Muscle layer of duodenum (tissue), 2 donors: Measurements from ENCODE around the gene RHBDD1.

ENCODE experiments used
- H3K27ac ChIP-seq: one replicate; pipeline ENCODE4 v1.7.0; 2013; ENCODE audit warnings: mild to moderate bottlenecking, low read length
- H3K27me3 ChIP-seq: one replicate; pipeline ENCODE4 v1.7.0; 2013; ENCODE audit warnings: low read depth, mild to moderate bottlenecking, control low read depth, low read length
- H3K36me3 ChIP-seq, 2 donors: one replicate each; pipeline ENCODE4 v1.7.0; 2013; ENCODE audit warnings: low read length in 2 of 2, control low read depth in 1 of 2, mild to moderate bottlenecking in 1 of 2; ENCODE audit not compliant: insufficient read depth in 2 of 2, control insufficient read depth in 1 of 2
- H3K4me1 ChIP-seq, 2 donors: one replicate each; pipeline ENCODE4 v1.7.0; 2013; ENCODE audit warnings: low read length in 2 of 2, mild to moderate bottlenecking in 2 of 2, control low read depth in 1 of 2, moderate library complexity in 1 of 2; ENCODE audit not compliant: insufficient read depth in 2 of 2, control insufficient read depth in 1 of 2
- H3K4me3 ChIP-seq, 2 donors: one replicate each; pipeline ENCODE4 v1.7.0; 2013; ENCODE audit warnings: low read length in 2 of 2, low read depth in 1 of 2, mild to moderate bottlenecking in 1 of 2
- H3K9me3 ChIP-seq, 2 donors: one replicate each; pipeline ENCODE4 v1.7.0; 2013; ENCODE audit warnings: low read length in 2 of 2, control low read depth in 1 of 2, mild to moderate bottlenecking in 1 of 2; ENCODE audit not compliant: control insufficient read depth in 1 of 2
- donor health status: healthy.

The RHBDD1 gene

DNA sequence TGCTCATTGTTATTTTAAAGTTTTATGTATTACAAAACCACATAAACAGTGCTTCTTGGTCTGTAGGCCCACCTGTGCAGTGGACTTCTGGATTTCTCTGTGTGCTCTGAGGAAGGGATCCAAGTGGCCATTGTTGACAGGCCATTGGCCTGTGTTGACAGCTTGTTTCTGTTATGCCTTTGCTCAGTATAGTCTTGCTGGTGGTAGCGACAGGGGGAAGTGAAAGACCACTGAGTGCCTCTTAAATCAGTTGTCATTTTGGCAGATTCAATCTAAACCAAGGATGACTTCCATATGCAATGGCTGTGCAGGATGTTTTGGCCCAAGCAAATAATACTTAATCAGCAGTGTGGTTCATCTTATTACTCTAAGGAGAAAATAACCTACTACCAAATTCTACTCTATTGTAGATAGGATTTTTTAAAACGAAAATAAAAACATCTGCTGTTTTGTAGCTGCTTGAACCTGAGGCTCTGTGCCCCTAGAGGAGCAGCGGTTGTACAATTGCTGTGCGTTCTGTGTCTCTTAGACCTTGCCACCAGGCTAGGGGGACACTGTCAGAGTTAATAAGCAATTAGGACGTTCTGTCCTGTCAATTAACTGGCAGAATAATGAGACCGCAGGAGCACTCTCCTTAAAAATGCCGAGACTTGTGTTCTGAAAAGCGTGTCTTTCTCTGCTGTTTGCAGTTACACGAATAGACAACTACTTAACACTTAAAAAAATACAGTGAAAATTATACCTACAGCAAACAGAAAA, 108.2 kb downstream of the RHBDD1 start:
- H3K9me3 ChIP-seq = peaks cover 0 to 3% of the 10 kb centered on the region in 2 donors
- H3K4me3 ChIP-seq = no peak overlapping the region
- H3K4me1 ChIP-seq = no peaks in the 10 kb centered on the region
- no peak overlapping the region for H3K27ac ChIP-seq
- H3K36me3 ChIP-seq = no peaks in the 10 kb centered on the region
- H3K27me3 ChIP-seq = no peaks in the 10 kb centered on the region

DNA sequence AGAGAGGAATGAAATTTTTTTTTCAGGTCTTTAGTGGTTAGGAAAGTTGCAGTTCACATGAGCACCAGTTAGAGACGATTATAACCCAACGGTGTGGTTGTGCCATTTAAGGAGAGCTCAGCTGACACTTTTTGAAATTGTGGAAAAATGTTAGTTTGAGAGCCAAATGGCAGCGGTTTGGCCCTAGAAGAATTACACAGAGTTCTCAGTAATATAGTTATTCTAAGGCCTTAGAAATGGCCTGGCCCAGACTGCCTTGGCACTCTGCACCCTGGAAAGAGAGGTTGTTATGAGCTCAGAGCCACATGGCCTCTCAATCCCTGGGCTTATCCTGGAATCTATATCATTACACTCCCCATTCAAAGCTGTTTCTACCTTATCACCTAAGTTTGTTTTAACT, 117.4 kb downstream of the RHBDD1 start:
- no peaks in the 10 kb centered on the region for H3K36me3 ChIP-seq
- no peak overlapping the region for H3K27ac ChIP-seq
- H3K4me1 ChIP-seq = no peaks in the 10 kb centered on the region
- H3K9me3 ChIP-seq = no peaks in the 10 kb centered on the region
- H3K27me3 ChIP-seq = no peaks in the 10 kb centered on the region
- H3K4me3 ChIP-seq = no peak overlapping the region

DNA sequence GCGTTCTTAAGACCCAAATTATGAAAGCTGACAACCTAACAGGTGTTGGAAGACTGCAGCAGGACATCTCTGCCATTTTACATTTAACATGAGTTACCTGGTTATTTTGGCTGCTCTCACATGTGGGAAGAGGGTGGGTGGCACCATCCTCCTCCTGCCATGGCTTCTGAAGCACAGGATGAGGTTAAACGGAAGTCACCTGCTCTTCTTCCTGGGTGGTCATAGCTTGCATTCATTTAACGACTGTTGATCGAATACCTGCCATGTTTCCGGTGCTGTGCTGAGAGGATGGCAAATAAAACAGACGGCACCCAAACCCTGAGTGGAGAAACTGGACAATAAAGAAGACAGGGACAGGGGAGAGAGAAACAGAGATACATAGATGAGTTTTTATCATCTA, 118.0 kb downstream of the RHBDD1 start:
- H3K4me1 ChIP-seq = no peaks in the 10 kb centered on the region
- H3K27ac ChIP-seq = no peak overlapping the region
- H3K9me3 ChIP-seq = peaks cover 0 to 1% of the 10 kb centered on the region in 2 donors
- H3K4me3 ChIP-seq = no peak overlapping the region
- no peaks in the 10 kb centered on the region for H3K36me3 ChIP-seq
- no peaks in the 10 kb centered on the region for H3K27me3 ChIP-seq

DNA sequence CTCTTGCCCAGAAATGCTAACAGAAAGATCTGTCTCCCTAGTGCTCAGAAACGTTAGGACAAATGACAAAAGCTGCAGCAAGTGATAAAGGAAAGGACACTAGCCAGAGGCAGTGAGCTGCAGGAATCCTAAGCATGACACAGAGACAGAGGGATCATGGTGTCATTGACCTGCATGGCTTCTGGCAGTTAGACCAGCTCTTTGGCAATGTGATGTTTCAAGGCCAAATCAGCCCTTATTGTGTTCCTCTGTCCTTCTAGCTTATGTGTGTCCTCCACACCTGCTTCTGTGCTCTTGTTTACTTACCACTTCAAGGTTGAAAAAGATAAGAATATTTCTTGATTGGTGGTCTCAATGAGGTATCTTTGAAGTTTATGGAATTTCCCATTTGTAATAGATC, 120.8 kb downstream of the RHBDD1 start:
- H3K4me3 ChIP-seq = no peak overlapping the region
- H3K4me1 ChIP-seq = no peaks in the 10 kb centered on the region
- peaks cover 0 to 4% of the 10 kb centered on the region in 2 donors for H3K9me3 ChIP-seq
- H3K27ac ChIP-seq = no peak overlapping the region
- no peaks in the 10 kb centered on the region for H3K36me3 ChIP-seq
- no peaks in the 10 kb centered on the region for H3K27me3 ChIP-seq

DNA sequence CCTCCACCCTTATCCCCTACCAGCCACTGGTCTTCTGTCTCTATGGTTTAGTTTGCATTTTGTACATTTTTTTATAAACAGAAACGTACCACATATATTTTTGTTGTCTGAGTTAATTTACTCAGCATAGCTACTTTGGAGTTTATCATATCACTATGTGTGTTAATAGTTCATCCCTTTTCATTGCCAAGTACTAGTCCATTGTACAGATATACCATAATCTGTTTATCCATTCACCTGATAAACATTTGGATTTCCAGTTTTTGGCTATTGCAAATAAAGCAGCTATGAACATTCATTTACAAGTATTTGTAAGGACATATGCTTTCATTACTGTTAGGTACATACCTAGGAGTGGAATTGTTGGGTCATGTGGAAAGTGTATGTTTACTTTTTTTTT, 123.6 kb downstream of the RHBDD1 start:
- H3K27ac ChIP-seq = no peak overlapping the region
- H3K4me1 ChIP-seq = no peaks in the 10 kb centered on the region
- H3K36me3 ChIP-seq = no peaks in the 10 kb centered on the region
- peaks cover 0 to 4% of the 10 kb centered on the region in 2 donors for H3K9me3 ChIP-seq
- H3K4me3 ChIP-seq = no peak overlapping the region
- H3K27me3 ChIP-seq = no peaks in the 10 kb centered on the region

DNA sequence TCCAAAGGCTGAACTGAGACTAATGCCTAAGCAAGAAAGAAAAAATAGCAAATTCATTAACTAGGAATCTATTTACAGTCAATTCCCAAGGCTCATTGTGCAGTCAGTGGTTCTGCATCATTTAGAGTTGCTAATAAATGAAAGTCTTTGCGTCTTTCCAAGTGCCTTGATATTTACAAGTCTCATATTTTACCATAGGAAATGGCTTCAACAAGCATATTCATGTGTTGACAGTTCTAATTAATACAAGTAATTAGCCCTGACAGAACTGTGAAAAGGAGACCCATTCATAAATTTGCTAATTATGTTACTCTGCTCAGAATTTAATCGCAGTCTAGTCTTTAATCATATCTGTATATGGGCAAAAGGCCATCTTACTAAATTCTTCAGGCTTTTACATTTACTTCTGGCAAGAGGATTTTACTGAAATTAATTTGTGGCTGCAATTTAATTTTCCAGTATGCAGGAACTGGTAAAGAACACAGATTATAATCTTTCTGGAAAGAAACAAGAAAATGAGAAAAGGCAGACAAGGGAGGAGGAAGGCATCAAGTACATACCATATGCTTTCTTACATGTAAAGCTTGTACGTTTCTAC, 126.4 kb downstream of the RHBDD1 start:
- Histone ChIP-seq H3K4me3 (no peak overlapping the region), H3K27ac (no peak overlapping the region), H3K4me1 (no peaks in the 10 kb centered on the region), H3K36me3 (no peaks in the 10 kb centered on the region), H3K27me3 (no peaks in the 10 kb centered on the region), H3K9me3 (peaks cover 0 to 4% of the 10 kb centered on the region in 2 donors)

DNA sequence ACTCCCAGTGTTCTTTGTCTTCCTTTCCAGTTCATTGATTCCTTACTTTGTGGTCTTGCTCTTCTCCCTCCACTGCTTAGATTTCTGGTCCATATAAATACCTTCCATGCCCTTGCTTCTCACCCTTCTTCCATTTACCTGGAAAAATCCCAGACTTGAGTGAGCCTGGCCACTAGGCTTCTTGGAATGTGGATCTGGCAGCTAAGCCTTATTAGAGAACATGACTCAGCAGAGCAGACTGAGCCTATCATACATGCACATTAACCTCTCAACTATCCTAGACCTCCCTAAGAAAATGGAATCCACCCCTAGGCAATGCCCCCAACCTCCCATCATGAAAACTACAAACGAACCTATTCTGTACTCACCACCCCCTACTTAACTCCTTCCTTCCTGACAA, 127.7 kb downstream of the RHBDD1 start:
- Histone ChIP-seq H3K4me3 (no peak overlapping the region), H3K27me3 (no peaks in the 10 kb centered on the region), H3K9me3 (peaks cover 0 to 4% of the 10 kb centered on the region in 2 donors), H3K36me3 (no peaks in the 10 kb centered on the region), H3K27ac (no peak overlapping the region), H3K4me1 (no peaks in the 10 kb centered on the region)

DNA sequence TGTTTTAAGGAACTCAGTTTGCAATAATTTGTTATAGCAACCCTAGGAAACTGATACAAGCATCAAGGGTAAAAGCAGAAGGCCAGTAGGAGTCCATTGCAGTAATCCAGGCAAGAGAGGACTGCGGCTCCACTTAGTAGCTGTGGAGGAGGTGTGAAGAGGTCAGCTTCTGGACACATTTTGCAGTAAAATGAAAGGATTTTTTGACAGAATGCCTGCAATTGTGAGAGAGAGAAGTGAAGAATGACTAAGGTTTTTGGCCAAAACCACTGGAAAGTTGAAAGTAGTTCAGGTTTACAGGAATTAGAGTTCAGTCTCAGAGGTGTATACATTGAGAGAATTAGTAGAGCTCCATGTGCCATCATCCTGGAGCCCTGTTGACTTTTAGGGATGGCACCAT, 129.5 kb downstream of the RHBDD1 start:
- no peaks in the 10 kb centered on the region for H3K9me3 ChIP-seq
- no peak overlapping the region for H3K4me3 ChIP-seq

DNA sequence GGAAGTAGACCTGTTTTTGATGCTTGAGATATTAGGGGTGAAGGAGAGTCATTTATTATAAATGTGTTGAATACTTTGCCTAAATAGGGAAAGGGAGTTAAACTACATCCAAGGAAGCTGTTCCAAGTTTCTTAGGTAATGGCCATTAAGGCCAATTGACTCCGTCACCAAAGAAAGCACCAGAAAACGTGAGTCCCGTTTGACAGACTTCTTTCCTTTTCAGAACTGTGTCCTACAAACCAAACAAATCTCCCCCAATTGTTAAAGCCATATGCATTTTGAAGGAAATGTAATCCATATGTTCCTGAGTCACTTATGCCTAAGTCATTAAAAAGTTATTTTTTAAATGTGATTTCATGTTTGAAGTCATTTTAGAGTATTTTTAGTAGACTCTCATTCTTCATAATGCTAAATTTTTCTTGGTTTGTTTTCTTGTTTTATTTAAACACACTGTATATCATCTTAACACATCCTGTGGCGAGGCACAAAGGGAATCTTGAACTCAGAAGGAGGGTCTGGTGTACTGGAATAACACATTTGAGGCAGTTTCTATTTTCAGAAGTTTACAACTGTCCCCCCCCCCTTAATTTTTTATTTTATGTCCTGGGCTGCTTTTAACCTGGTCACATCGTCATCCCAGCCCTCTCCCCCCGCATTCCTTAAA, 133.7 kb downstream of the RHBDD1 start:
- H3K9me3 ChIP-seq = no peaks in the 10 kb centered on the region
- no peaks in the 10 kb centered on the region for H3K4me1 ChIP-seq
- H3K36me3 ChIP-seq = no peaks in the 10 kb centered on the region
- no peak overlapping the region for H3K4me3 ChIP-seq
- H3K27ac ChIP-seq = no peak overlapping the region
- no peaks in the 10 kb centered on the region for H3K27me3 ChIP-seq

More for the DNA sequence above, 129.5 kb downstream of the RHBDD1 start:
- Histone ChIP-seq H3K4me1 (no peaks in the 10 kb centered on the region), H3K27me3 (no peaks in the 10 kb centered on the region), H3K36me3 (no peaks in the 10 kb centered on the region), H3K27ac (no peak overlapping the region)

DNA sequence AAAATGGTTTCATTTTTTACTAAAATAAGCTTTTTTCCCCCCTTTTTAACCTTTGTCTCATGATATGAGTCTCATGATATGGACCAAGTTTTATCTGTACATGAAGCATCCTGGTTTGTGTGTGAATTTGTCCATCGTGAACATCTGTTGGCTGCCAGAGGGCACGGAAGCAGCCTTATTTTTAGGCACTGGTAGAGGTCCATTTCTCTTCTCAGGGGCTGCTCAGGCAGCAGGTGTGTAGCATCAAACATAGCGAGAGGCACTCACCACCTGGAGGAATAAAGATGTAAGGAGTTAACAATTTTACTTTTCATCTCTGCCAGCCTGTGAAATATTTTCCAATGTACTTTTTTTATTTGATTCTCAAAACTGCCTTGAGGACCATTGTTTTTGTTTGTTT, 134.5 kb downstream of the RHBDD1 start:
- no peaks in the 10 kb centered on the region for H3K27me3 ChIP-seq
- H3K4me1 ChIP-seq = no peaks in the 10 kb centered on the region
- no peak overlapping the region for H3K27ac ChIP-seq
- no peaks in the 10 kb centered on the region for H3K9me3 ChIP-seq
- no peaks in the 10 kb centered on the region for H3K36me3 ChIP-seq
- peak overlapping the region in 1 of 2 donors; percentile 14 for H3K4me3 ChIP-seq

DNA sequence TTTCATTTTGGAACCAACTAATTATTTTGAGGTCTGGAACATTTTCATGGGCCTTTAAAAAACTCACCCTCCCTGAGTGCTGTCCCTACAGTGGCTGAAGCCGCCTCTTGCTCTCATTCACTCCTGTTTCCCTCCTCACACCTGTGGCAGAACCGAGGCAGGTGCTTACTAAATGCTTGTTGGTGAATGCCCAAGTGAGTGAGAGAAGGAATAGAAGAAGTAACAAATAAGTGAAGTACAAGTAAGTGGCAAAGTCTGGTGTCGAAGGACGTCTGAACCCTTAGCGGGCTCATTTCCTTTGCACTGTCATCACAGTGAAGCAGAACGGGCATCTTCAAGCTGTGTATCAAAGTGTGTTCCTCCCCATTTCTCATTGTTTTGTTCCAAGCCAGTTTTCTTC, 135.2 kb downstream of the RHBDD1 start:
- no peak overlapping the region for H3K4me3 ChIP-seq
- no peak overlapping the region for H3K27ac ChIP-seq
- H3K9me3 ChIP-seq = no peaks in the 10 kb centered on the region
- no peaks in the 10 kb centered on the region for H3K36me3 ChIP-seq
- H3K27me3 ChIP-seq = no peaks in the 10 kb centered on the region
- H3K4me1 ChIP-seq = no peaks in the 10 kb centered on the region
